HPDE6-E6E7 (cell line): ENCODE results near the gene CFAP221.

Experiments used
- DNase-seq: peaks from one replicate; pipeline ENCODE4 v3.0.0; 2011; ENCODE audit warnings: missing footprints; ENCODE audit errors: extremely low spot score

Gene CFAP221

GRCh38 chr2:119544075-119544938 lies at the start of gene CFAP221:
Gene CFAP221 (plus strand): TSS chr2:119544449. CDS start chr2:119546132, 1,683 bp downstream.
- DNase-seq, result peak; percentile 76

- no peak for DNase-seq
Observed at GRCh38 chr2:119495948-119496347, 48.3 kb upstream of the CFAP221 start.

GRCh38 chr2:119496682-119497081 lies 47.6 kb upstream of the CFAP221 start:
- DNase-seq, result no peak

GRCh38 chr2:119508756-119509155 lies 35.5 kb upstream of the CFAP221 start:
- DNase-seq, result no peak

GRCh38 chr2:119511989-119512388 lies 32.3 kb upstream of the CFAP221 start:
- no peak for DNase-seq

GRCh38 chr2:119512946-119513345 lies 31.3 kb upstream of the CFAP221 start:
- no peak for DNase-seq

- no peak for DNase-seq
Observed at GRCh38 chr2:119513832-119514231, 30.4 kb upstream of the CFAP221 start.

- no peak for DNase-seq
Observed at GRCh38 chr2:119516121-119516520, 28.1 kb upstream of the CFAP221 start.

- peak; percentile 32 for DNase-seq
Observed at GRCh38 chr2:119517433-119517832, 26.8 kb upstream of the CFAP221 start.

- no peak for DNase-seq
Observed at GRCh38 chr2:119518401-119519056, 25.7 kb upstream of the CFAP221 start.

- no peak for DNase-seq
Observed at GRCh38 chr2:119519057-119519408, 25.2 kb upstream of the CFAP221 start.

GRCh38 chr2:119520696-119521432 lies 23.4 kb upstream of the CFAP221 start:
- DNase-seq, result no peak

GRCh38 chr2:119521433-119522050 lies 22.7 kb upstream of the CFAP221 start:
- no peak for DNase-seq

- no peak for DNase-seq
Observed at GRCh38 chr2:119522671-119523070, 21.6 kb upstream of the CFAP221 start.

GRCh38 chr2:119523383-119523951 lies 20.8 kb upstream of the CFAP221 start:
- DNase-seq, result no peak

- DNase-seq, result no peak
Observed at GRCh38 chr2:119523952-119524694, 20.1 kb upstream of the CFAP221 start, which contains the start of gene SCTR. Gene SCTR (minus strand): TSS chr2:119524483. CDS start chr2:119524226, 257 bp downstream.

GRCh38 chr2:119525614-119526013 lies 18.6 kb upstream of the CFAP221 start:
- no peak for DNase-seq

GRCh38 chr2:119527999-119528398 lies 16.2 kb upstream of the CFAP221 start:
- no peak for DNase-seq

GRCh38 chr2:119531292-119531691 lies 13.0 kb upstream of the CFAP221 start:
- DNase-seq, result no peak

GRCh38 chr2:119533560-119533959 lies 10.7 kb upstream of the CFAP221 start:
- no peak for DNase-seq

GRCh38 chr2:119536211-119536610 lies 8.0 kb upstream of the CFAP221 start:
- DNase-seq, result no peak
